Dermis microvascular lymphatic vessel endothelial cell (primary cell): ENCODE data around the gene BICRAL. TPM values are rescaled to one million over a fixed set of nuclear protein-coding genes. Genes with fewer than 3 reads are reported as not detected.
"Not testable (repeated sequence)": the region's sequence is repeated elsewhere in the genome, so short reads cannot be mapped to it uniquely, and the experiment has no call there.

ENCODE experiments used
- DNase-seq, 2 donors: peaks; one replicate each; pipeline versions ENCODE4 v3.0.0 to v3.0.0-alpha.2; 2010; ENCODE audit warnings: low read depth in 2 of 2
- total RNA-seq: library from RNA; depleted of rRNA; stranded (reverse); fragments of >200 nt; gene quantifications from 2 replicates; pipeline ENCODE4 v1.2.1, GENCODE V29; 2014

BICRAL gene
- total RNA-seq, 1 donor from 2014 or later, result 3.0 TPM

DNA sequence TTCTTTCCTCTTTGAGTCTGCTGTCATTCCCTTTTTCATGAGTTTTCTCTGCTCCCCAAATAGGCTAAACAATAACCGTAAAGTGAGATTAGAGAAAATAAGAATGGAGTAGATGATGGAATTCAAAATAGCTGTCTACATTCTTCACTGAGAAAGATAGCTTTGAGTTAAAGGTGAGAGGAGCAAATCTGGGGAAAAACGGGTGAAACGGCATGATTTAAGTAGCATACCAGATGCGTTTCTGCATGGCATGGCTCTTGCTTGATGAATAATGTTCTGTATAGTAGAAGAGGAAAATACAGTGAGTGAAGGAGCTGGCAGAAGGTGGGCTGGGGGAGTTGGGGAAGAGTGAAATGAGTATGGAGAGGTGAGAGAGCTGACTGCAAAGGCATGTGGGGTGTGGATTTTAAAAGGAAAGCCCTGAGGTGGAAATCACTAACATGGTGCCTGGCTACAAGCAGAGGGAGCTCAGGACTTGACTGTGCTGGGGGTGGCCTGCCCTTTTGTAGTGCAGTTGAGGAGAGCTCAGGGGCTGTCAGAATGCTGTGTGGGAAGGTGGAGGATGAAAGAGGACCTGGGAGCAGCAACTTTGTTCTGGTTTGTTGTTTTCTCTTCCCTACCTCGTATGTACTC is 8.8 kb downstream of the BICRAL start:
- DNase-seq, result no peak

GRCh38 chr6:42791706-42792320 is 10.0 kb downstream of the BICRAL start:
- no peak for DNase-seq

DNA sequence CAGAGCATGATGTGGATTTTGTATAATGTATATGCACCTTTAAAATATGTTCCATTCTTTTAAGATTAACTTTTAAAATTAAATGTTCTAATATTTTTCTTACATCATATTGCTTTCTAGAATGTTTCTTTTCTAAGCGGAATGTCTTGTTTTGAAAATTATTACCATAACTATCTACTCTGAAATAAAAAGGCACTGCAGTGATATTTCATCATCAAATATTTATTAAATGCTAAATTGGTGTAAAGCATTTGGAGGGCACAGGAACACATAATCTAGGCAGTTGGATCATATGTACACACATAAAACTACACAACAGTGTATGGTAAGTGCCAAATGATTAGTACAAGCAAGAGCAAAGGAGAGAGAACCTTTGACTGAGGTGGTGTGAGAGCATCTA is 13.8 kb downstream of the BICRAL start:
- DNase-seq, result no peak

GRCh38 chr6:42796171-42796570 is 14.3 kb downstream of the BICRAL start:
- no peak for DNase-seq

GRCh38 chr6:42797696-42798095 is 15.8 kb downstream of the BICRAL start:
- not testable (repeated sequence) for DNase-seq

- DNase-seq, result no peak
These were observed 23.5 kb downstream of the BICRAL start for GRCh38 chr6:42805297-42805861.

DNA sequence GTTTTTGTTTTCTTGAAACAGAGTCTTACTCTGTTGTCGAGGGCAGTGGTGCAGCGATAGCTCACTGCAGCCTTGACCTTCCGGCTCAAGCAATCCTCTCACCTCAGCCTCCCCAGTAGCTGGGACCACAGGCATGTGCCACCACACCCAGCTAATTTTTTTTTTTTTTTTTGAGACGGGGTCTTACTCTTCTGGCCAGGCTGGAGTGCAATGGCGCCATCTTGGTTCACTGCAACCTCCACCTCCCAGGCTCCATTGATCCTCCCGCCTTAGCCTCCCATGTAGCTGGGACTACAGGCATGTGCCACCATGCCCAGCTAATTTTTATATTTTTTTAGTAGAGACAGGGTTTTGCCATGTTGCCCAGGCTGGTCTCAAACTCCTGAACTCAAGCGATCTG is 24.5 kb downstream of the BICRAL start:
- DNase-seq, result not testable (repeated sequence)

- DNase-seq, result no peak
These were observed 26.9 kb downstream of the BICRAL start for GRCh38 chr6:42808492-42809483.

- DNase-seq, result no peak
These were observed 31.3 kb downstream of the BICRAL start for GRCh38 chr6:42813074-42813645.

GRCh38 chr6:42813906-42814444 is 32.1 kb downstream of the BICRAL start:
- no peak for DNase-seq

GRCh38 chr6:42815726-42816125 is 33.9 kb downstream of the BICRAL start:
- not testable (repeated sequence) for DNase-seq

- DNase-seq, result no peak
These were observed 36.1 kb downstream of the BICRAL start for GRCh38 chr6:42817907-42818306.

GRCh38 chr6:42818416-42818815 is 36.6 kb downstream of the BICRAL start:
- no peak for DNase-seq

DNA sequence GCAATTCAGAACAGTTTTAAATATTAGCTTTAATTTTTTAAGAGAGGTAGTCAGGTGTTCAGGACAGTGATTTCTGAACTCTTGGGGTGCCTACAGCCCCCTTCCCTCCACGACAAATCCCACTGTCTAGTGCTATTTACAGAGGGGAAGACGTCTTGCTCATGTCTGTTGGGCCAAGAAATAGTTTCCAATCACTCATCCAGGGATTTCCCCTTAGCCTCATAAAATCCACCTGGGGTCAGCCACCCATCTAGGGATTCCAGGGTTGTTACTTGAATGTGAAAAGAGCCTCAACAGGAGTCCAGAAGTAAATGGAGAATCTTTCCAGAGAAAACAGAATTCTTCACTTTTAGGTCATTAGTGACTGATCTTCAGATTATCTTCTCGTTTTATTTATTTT is 37.0 kb downstream of the BICRAL start:
- DNase-seq, result no peak

DNA sequence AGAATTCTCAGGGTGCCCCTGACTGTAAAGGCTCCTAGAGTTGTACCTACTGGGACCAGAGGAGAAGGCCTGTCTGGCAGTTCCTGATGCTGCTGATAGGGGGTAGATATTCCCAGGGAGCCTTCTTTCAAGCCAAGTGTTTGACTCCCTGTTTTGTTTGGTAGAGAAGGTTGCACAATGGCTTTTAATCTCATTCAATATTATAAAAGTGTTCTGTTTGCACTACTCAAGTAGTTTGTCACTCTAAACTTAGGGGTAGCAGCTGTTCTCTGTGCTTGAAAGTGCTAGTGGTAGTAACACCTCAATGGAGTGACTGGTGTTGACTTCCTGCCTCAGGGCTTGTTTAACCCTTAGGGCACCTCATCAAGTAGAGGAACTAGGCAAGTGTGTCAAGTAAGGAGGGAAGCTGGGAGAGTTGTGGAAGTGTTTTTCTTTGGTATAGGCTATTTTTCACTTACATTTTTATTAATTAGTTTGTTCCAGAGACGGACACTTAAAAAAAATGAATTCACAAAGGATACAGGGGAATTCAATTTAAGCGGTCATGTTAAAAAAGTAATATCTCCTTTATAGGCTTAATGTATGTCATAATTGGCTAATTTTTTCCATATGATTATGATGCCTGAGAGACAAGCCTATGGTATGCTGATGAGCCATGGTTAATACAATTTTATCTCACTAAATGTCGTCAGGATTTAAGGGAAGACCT is 38.1 kb downstream of the BICRAL start:
- no peak for DNase-seq

GRCh38 chr6:42820512-42821340 is 38.9 kb downstream of the BICRAL start:
- no peak for DNase-seq

DNA sequence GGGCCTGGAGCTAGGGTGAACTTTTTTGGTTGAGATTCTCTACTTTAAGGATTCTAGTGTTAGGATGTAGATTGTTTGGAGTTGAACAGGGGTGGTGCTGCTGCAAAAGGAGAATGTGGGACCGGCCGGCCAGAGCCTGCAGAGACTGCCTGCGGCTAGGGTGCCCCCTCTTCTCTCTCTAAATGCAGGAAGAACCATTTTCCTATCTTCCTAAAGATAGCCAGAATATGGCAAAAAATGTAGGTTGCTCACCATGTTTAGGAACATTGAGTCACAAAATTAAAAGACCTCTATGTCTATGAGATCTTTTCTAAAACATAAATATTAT is 39.5 kb downstream of the BICRAL start:
- DNase-seq, result no peak

DNA sequence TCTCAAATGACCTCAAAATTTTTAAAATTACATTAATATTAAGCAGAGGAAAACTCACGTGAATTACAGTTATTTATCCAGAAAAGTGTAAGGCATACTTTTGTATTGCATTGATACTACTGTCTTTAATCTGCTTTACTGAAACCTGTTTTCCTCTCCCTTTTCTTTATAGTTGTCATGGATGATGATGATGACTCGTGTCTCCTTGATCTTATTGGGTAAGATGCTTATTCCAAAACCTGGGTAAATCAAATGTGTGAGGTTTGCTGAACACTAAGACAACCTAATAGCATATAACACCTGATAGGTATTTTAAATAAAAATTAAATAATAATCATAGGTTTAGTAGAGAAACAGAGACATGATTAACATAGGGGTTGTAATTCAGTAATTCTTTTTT is 40.0 kb downstream of the BICRAL start:
- no peak for DNase-seq

DNA sequence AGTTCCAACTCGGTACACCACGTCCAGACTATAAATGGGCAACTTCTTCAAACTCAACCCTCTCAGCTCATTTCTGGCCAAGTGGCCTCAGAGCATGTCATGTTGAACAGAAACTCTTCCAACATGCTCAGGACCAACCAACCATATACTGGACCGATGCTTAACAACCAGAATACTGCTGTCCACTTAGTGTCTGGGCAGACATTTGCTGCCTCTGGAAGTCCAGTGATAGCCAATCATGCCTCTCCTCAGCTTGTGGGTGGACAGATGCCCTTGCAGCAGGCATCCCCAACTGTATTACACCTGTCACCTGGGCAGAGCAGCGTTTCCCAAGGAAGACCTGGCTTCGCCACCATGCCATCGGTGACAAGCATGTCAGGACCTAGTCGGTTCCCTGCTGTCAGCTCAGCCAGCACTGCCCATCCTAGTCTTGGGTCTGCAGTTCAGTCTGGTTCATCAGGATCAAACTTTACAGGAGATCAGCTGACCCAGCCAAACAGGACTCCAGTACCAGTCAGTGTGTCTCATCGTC is 47.8 kb downstream of the BICRAL start:
- no peak for DNase-seq

- DNase-seq, result no peak
These were observed 49.4 kb downstream of the BICRAL start for GRCh38 chr6:42831237-42831636.
